ENCODE results near the gene SLC25A5.
"Not testable (repeated sequence)": the region's sequence is repeated elsewhere in the genome, so short reads cannot be mapped to it uniquely, and the experiment has no call there.

Gene SLC25A5

GRCh38 chrX:119502727-119503483, 34.7 kb downstream of the SLC25A5 start:
- TF ChIP-seq CTCF (conservative IDR thresholded peaks at IDR 0.05; ENCODE audit: low read depth): no peak
- peak overlapping the region; percentile 97 for H3K27ac ChIP-seq
- ChIA-PET POLR2A (ENCODE audit: low non-redundant PET) (interaction anchor here (1.3 to 1.4 kb wide), 2 partner anchors 9 kb away, joined by 7 to 8 read pairs; no protein-coding TSS in a partner anchor), CTCF (interaction anchor here (0.5 to 1.8 kb wide), 3 partner anchors 10 to 21 kb away, joined by 3 to 6 read pairs (median 5); no protein-coding TSS in a partner anchor)
- DNase-seq (ENCODE audit: low spot score): peak; percentile 34

GRCh38 chrX:119503484-119503861, 35.2 kb downstream of the SLC25A5 start:
- POLR2A ChIA-PET (ENCODE audit: low non-redundant PET): interaction anchor here (1.3 to 1.4 kb wide), 2 partner anchors 9 kb away, joined by 7 to 8 read pairs; no protein-coding TSS in a partner anchor
- DNase-seq (ENCODE audit: low spot score): peak; percentile 78
- CTCF ChIA-PET: interaction anchor here (0.5 to 1.8 kb wide), 3 partner anchors 9 to 21 kb away, joined by 3 to 6 read pairs (median 5); no protein-coding TSS in a partner anchor

GRCh38 chrX:119505145-119505544, 36.9 kb downstream of the SLC25A5 start:
- peak overlapping the region; percentile 97; the same call in 1 of the 2 replicates for H3K27ac ChIP-seq
- CTCF ChIA-PET: interaction anchor here (1.1 kb wide), 1 partner anchor 11 kb away, joined by 4 read pairs; no protein-coding TSS in a partner anchor
- POLR2A ChIA-PET (ENCODE audit: low non-redundant PET); DNase-seq (ENCODE audit: low spot score): not testable (repeated sequence)

More at GRCh38 chrX:119503484-119503861, 35.2 kb downstream of the SLC25A5 start:
- H3K27ac ChIP-seq: peak overlapping the region; percentile 97
- no peak for TF ChIP-seq CTCF (conservative IDR thresholded peaks at IDR 0.05; ENCODE audit: low read depth)

GRCh38 chrX:119505945-119506344, 37.7 kb downstream of the SLC25A5 start:
- no peak overlapping the region for H3K27ac ChIP-seq
- DNase-seq (ENCODE audit: low spot score): no peak
- TF ChIP-seq CTCF (conservative IDR thresholded peaks at IDR 0.05; ENCODE audit: low read depth): no peak
- POLR2A ChIA-PET (ENCODE audit: low non-redundant PET): interaction anchor here (0.6 kb wide), 1 partner anchor 205 kb away, joined by 3 read pairs; no protein-coding TSS in a partner anchor
- CTCF ChIA-PET: interaction anchor here (1.1 kb wide), 1 partner anchor 10 kb away, joined by 4 read pairs; no protein-coding TSS in a partner anchor

- CTCF ChIA-PET: interaction anchor here (0.5 to 0.6 kb wide), 2 partner anchors 19 to 33 kb away, joined by 3 to 4 read pairs; no protein-coding TSS in a partner anchor
- DNase-seq (ENCODE audit: low spot score): no peak
- peak overlapping the region; percentile 75 for H3K27ac ChIP-seq
- TF ChIP-seq CTCF (conservative IDR thresholded peaks at IDR 0.05; ENCODE audit: low read depth): no peak
- POLR2A ChIA-PET (ENCODE audit: low non-redundant PET): no interaction called here
These were observed 39.0 kb downstream of the SLC25A5 start for GRCh38 chrX:119507206-119507605.

- TF ChIP-seq CTCF (conservative IDR thresholded peaks at IDR 0.05; ENCODE audit: low read depth): peak; percentile 76
- H3K27ac ChIP-seq: peak overlapping the region; percentile 72
- ChIA-PET POLR2A (ENCODE audit: low non-redundant PET) (interaction anchor here (1.2 kb wide), 1 partner anchor 9 kb away, joined by 7 read pairs; no protein-coding TSS in a partner anchor), CTCF (interaction anchor here (0.6 to 1.2 kb wide), 7 partner anchors 8 to 29 kb away, joined by 3 to 28 read pairs (median 6); no protein-coding TSS in a partner anchor)
- peak; percentile 74 for DNase-seq (ENCODE audit: low spot score)
These were observed 44.0 kb downstream of the SLC25A5 start for GRCh38 chrX:119512146-119512800.

Data from RWPE1 (cell line).